GM18520 (cell line): ENCODE results near the gene SLC7A1.

Experiments used
- ATAC-seq: cut with Tn5 transposase; IDR thresholded peaks from one replicate; pipeline ENCODE4 v1.9.1; 2021; ENCODE audit not compliant: unreplicated experiment

SLC7A1 gene

DNA sequence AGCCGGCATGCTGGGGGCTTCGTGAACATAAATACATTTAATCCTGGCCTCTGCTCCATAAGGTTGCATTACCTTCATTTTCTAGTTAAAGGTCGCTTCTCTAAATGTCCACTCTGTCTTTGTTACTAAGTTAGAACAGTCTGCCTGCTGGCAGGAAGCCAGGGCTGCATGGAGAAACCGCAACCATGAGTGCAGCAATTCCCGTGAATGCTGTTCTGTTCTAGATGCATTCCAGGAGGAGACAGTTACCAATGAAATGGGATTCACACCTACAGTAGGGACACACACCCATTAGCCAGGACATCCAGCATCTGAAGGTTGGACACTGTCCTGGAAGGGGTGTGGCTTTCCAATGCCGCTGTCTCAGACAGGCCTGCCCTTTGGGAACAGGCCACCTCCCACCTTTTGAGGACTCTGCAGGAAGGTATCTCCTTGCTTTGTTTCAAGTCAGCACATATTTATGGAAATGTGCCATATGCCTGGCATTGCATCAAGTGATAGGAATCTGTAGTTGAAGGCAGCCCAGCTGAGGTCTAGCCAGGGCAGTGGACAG, 129.7 kb downstream of the SLC7A1 start:
- no peak for ATAC-seq

DNA sequence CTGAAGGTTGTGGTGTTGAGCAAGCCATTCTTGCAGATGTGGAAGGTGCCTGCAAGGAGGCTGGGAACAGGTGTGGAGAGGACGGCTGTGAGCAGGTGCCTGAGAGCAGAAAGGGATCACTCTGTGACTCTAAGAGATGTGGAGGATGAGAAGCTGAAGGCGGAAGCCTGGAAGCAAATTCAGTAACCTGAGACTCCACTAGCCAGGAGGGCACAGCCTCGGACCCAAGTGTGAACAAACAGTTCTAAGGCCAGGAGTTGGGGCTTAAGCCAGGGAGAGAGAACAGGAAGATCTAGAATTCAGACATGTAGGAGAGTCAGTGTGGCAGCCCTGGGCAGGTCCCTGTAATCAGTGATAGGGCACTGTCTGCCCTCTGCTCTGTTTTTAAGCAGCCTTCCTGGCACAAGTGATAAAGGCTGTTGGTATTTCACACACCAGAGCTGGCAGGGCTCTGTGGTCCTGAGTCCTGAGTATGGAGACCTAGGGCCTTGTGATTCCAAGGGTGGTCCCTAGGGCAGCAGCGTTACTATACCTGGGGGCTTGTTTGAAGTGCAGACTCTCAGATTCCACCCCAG, 131.3 kb downstream of the SLC7A1 start:
- ATAC-seq, result no peak

DNA sequence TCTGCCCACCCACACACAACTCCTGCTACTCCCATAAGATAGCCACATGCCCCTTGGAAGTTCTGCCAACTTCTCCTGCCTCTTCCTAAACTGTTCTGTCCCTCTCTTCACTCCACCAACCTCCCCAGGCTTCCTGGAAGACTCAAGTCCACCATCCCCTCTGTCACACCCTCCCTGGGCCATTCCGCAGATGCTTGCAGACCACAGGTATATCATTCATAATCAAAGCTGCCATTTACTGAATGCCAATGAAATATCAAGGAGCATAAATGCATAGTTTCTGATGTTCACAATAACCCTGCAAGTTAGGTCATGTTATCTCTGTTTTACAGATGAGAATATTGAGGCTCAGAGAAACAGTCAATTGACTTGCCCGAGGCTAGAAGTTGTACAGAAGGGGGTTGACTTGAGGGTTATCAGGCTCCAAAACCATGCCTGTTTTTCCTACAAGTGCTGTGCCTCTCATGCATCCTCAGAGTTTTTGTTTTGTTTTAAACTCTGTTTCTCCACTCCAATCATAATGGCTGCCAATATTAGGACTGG, 135.6 kb downstream of the SLC7A1 start:
- ATAC-seq, result no peak
